Duodenal mucosa (tissue), 2 donors: ENCODE results near the gene ZDHHC14.

Experiments
- H3K27ac ChIP-seq: one replicate; pipeline ENCODE4 v1.7.0; 2013; ENCODE audit warnings: low read depth, low read length
- H3K27me3 ChIP-seq, 2 donors: one replicate each; pipeline ENCODE4 v1.7.0; 2013; ENCODE audit warnings: low read length in 2 of 2, control low read depth in 1 of 2; ENCODE audit not compliant: insufficient read depth in 2 of 2, control insufficient read depth in 1 of 2
- H3K36me3 ChIP-seq, 2 donors: one replicate each; pipeline ENCODE4 v1.7.0; 2013; ENCODE audit warnings: low read length in 2 of 2, control low read depth in 1 of 2; ENCODE audit not compliant: insufficient read depth in 2 of 2, control insufficient read depth in 1 of 2
- H3K4me1 ChIP-seq, 2 donors: one replicate each; pipeline ENCODE4 v1.7.0; 2013; ENCODE audit warnings: low read length in 2 of 2, control low read depth in 1 of 2; ENCODE audit not compliant: insufficient read depth in 2 of 2, control insufficient read depth in 1 of 2
- H3K4me3 ChIP-seq, 2 donors: one replicate each; pipeline ENCODE4 v1.7.0; 2013; ENCODE audit warnings: low read length in 2 of 2, low read depth in 1 of 2
- H3K9ac ChIP-seq, 2 donors: one replicate each; pipeline ENCODE4 v1.7.0; 2013; ENCODE audit warnings: low read length in 2 of 2, low read depth in 1 of 2
- H3K9me3 ChIP-seq, 2 donors: one replicate each; pipeline ENCODE4 v1.7.0; 2013; ENCODE audit warnings: low read length in 2 of 2, control low read depth in 1 of 2; ENCODE audit not compliant: control insufficient read depth in 1 of 2

Gene ZDHHC14

DNA sequence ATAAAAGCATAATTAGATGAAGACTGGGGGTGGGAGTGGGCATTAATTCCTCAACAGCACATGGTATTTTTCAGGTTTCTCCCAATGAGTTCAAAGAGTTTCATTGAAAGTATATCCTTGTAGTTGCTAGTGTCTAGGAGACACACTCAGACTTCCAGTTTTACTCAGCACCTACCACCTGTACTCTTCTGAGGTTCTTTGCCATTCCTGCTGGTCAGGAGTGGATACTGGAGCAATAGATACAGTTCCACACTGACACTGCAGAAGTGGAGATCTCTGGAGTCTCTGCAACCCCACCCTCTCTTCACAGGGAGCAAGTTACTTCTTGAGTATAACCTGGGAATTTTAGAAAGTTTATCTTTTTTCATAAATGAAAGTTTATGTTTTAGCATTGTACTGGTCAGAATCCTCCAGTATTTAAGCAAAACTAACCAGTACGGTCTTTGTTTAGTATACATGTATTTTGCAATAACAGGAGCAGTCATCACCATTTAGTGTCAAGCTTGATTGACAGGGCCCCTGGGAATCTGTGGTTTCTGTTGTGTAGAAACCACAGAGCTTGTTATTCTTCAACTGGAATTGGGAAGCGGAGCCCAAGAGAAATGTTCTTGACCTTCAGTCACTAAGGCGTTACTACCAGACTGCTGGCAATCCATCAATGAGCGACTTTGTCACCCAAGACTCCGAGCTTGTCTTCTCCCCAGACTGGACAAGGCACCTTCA, 148.1 kb downstream of the ZDHHC14 start:
- no peaks in the 10 kb centered on the region for H3K9me3 ChIP-seq
- no peak overlapping the region for H3K27ac ChIP-seq
- no peaks in the 10 kb centered on the region for H3K36me3 ChIP-seq
- H3K4me1 ChIP-seq: peaks cover 20 to 24% of the 10 kb centered on the region in 2 donors
- no peak overlapping the region for H3K4me3 ChIP-seq
- no peaks in the 10 kb centered on the region for H3K27me3 ChIP-seq
- H3K9ac ChIP-seq: no peak overlapping the region

DNA sequence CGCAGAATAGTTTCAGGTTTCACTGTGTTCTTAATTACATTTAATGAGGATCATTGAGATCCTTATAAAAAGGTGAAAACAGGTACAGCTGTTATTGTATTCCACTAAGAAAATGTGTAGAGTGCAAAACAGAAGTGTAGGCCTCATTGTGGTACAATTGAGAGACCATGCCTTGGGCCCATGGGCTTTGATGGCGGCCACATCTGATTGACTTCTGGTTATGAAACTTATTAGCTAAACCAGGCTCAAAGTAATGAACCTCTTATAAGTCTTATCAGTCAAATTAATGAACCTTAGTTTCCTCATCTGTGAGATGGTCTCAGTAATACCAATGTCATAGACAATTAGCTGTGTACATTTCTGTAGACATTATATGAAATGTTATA, 148.7 kb downstream of the ZDHHC14 start:
- no peak overlapping the region for H3K4me3 ChIP-seq
- no peak overlapping the region for H3K27ac ChIP-seq
- H3K9ac ChIP-seq: no peak overlapping the region
- H3K27me3 ChIP-seq: no peaks in the 10 kb centered on the region
- H3K36me3 ChIP-seq: no peaks in the 10 kb centered on the region
- no peaks in the 10 kb centered on the region for H3K9me3 ChIP-seq
- H3K4me1 ChIP-seq: peaks cover 20 to 25% of the 10 kb centered on the region in 2 donors

DNA sequence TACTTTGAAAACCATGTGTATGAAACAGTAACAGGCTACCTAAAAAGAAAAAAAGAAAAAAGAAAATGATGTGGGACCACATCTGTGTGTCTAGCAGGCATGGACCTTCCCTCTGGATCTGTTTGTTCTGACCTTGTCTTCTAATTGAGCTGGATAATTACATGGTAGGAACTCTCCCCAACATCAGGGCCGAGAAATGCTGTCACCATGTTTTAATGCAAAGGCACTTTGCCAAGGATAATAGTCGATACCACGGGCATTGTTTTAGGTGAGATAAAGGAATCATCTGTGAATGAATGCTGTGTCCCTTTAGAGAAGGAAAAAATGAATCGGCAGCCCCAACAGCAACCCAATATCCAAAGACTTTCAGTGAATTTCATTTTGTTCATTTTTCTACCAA, 149.1 kb downstream of the ZDHHC14 start:
- Histone ChIP-seq H3K4me3 (no peak overlapping the region), H3K4me1 (peaks cover 25 to 30% of the 10 kb centered on the region in 2 donors), H3K27ac (no peak overlapping the region), H3K9me3 (no peaks in the 10 kb centered on the region), H3K27me3 (no peaks in the 10 kb centered on the region), H3K9ac (no peak overlapping the region), H3K36me3 (no peaks in the 10 kb centered on the region)

DNA sequence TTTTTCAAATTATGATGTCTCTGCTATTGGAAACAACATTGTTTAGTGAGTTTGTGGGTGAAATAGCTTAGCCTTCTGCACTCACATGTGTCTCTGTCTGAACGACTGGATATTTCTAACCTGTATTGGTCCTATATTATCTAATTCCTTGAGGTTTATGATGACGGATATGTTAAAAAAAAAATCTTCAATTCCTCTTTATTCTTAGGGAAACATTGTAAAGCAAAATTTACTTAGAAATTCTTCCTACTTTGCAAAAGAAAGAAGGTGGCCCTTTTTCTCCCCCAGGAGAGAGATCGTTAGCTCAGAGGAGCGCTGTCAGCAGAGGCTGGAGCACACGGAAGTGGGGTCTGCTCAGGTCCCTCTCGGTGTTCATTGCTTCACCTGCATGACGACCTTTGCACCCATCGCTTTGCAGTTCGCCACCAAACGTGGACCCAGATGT, 149.8 kb downstream of the ZDHHC14 start:
- Histone ChIP-seq H3K27me3 (no peaks in the 10 kb centered on the region), H3K4me3 (peak overlapping the region; percentile 41 to 54), H3K4me1 (peaks cover 31 to 36% of the 10 kb centered on the region in 2 donors), H3K9ac (peak overlapping the region in 1 of 2 donors; percentile 36), H3K9me3 (no peaks in the 10 kb centered on the region), H3K27ac (no peak overlapping the region), H3K36me3 (no peaks in the 10 kb centered on the region)

DNA sequence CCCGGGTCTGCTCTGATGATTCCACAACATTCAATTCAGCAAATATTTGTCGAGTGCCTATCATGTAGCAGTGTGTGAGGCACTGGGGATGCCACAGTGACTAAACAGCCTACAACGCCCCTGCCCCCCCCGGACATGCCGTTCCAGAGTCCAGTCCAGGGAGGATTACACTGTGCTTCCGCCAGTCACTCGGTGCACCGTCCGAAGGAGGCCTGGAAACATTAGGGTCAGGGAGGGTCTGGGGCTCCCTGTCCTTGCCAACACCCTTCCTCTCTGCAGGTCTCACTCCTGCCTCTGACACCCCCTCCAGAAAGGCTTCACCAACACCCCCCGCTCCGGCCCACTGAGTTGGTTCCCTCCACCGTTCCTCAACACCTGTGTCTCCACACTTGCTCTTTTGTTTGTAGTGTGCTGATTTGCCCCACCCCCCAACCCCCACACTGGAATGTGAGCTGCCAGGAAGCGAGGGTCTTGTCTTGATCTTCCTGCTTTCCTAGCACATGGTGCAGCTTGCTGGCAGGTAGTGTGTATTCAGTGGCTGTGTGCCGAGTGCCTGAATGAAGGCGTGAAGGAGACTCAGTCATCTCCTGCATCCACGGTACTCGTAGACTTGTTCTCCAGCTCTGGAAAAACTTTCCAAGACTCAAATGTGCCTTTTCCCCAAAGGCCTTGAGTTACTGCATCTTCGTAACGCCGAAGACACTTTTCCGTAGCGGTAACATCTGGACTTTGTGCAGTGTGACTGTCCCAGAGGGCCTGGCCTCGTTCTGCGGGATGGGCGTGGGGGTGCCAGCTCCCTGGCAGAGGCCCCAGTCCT, 150.4 kb downstream of the ZDHHC14 start:
- Histone ChIP-seq H3K9ac (peak overlapping the region; percentile 29 to 36), H3K4me3 (peak overlapping the region; percentile 41 to 54), H3K36me3 (no peaks in the 10 kb centered on the region), H3K9me3 (no peaks in the 10 kb centered on the region), H3K4me1 (peaks cover 37 to 43% of the 10 kb centered on the region in 2 donors), H3K27ac (peak overlapping the region; percentile 43), H3K27me3 (no peaks in the 10 kb centered on the region)

DNA sequence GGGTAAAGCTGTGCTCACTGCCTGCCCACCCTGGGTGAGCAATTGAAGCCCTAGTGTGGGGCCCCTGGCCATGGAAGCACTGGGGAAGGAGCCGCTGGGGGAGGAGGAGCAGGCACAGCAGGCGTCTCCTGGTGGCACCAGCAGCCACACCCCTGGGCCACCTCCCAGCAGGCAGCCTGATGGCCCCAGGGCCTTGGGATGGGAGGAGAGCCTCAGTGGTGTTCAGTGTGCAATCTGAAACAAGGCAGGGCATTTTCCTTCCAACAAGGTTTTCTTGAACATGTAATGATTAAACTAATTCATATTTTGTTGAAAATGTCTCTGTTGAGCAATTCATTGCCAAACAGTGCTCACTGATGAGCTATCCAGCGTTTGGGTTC, 151.0 kb downstream of the ZDHHC14 start:
- Histone ChIP-seq H3K9me3 (no peaks in the 10 kb centered on the region), H3K4me3 (peak overlapping the region in 1 of 2 donors; percentile 41), H3K36me3 (no peaks in the 10 kb centered on the region), H3K9ac (no peak overlapping the region), H3K4me1 (peaks cover 39 to 44% of the 10 kb centered on the region in 2 donors), H3K27me3 (no peaks in the 10 kb centered on the region), H3K27ac (no peak overlapping the region)

DNA sequence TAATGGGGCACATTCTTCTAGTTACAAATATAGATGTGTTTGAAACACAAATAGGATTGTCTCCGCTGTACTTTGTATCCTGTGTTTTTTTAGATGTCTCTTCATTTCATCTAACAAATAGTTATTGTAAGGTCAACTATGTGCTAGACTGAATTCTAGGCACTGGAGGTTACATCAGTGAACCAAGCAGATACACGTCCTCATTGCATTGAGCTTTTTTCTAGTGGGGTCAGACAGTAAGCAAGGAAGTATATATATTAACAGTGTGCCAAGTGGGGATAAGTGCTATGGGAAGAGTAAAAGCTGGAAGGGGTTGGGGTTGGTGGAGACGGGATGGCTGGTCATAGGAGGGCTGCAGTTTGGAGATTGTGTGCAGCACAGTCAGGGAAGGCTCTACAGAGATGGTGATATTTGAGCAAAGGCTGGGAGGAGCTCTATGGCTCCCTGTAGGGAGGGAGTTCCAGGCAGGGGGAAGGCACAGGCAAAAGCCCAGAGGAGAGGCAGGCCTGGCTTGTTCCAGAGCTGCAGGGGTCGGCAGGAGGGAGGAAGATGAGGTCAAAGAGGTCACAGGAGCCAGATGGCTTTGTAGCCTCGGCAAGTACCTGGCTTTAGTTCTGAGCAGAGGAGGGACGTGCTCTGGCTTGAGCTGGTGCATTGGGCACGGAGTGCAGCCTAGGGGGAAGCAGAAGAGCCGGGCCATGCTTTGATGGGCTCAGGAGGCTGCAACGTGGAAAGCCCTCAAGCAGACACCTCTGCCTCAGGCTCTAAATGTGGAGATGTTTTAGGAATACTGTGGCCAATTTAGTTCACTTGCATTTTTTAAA, 152.3 kb downstream of the ZDHHC14 start:
- H3K4me3 ChIP-seq: no peak overlapping the region
- H3K36me3 ChIP-seq: no peaks in the 10 kb centered on the region
- H3K27me3 ChIP-seq: no peaks in the 10 kb centered on the region
- H3K27ac ChIP-seq: no peak overlapping the region
- no peaks in the 10 kb centered on the region for H3K9me3 ChIP-seq
- no peak overlapping the region for H3K9ac ChIP-seq
- peaks cover 38 to 43% of the 10 kb centered on the region in 2 donors for H3K4me1 ChIP-seq

DNA sequence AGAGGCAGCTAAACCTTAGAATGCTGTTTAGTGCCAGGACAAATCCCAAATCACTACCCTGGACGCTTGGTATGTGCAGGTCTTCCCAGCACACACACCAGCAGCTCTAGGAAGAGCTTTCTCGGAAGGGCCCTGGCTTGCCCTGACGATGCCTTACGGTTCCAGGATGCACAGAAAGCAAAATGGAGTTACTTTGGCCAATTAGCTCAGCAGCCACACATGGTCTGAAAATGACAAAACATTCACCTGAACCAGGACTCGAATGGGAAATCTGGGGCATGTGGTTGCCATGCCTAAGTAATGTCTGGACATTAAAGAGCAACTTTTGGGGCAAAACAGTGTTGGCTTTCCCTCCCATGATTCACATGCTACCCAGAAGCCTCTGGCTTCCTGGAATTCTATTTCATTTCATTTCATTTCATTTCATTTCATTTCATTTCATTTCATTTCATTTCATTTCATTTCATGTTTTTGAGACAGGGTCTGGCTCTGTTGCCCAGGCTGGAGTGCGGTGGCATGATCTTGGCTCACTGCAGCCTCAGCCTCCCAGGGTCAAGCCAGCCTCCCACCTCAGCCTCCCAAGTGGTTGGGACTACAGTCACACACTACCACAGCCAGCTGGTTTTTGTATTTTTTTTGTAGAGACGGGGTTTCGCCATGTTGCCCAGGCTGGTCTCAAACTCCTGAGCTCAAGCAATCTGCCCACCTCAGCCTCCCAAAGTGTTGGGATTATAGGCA, 153.3 kb downstream of the ZDHHC14 start:
- peaks cover 45 to 47% of the 10 kb centered on the region in 2 donors for H3K4me1 ChIP-seq
- H3K4me3 ChIP-seq: no peak overlapping the region
- no peaks in the 10 kb centered on the region for H3K27me3 ChIP-seq
- H3K27ac ChIP-seq: no peak overlapping the region
- H3K9me3 ChIP-seq: no peaks in the 10 kb centered on the region
- H3K36me3 ChIP-seq: no peaks in the 10 kb centered on the region
- H3K9ac ChIP-seq: no peak overlapping the region

DNA sequence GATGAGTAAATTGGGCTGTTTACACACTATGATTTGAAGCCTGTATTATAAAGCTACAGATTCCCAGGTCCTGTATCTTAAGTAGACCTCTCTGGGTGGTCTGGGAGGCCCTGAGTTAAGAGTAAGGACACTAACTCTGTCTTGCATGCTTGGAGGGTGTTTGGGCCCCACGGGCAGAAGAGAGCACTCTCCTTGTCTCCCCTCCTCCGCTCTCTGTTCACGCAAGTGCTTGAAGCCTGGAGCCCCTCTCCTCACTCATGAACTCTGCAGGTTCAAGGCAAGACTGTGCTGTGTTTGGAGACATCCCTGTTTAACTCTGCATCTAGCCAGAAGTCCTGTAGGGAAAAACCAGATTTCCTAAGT, 154.0 kb downstream of the ZDHHC14 start:
- peak overlapping the region; percentile 67 for H3K27ac ChIP-seq

More for the DNA sequence above, 154.0 kb downstream of the ZDHHC14 start:
- Histone ChIP-seq H3K4me1 (peaks cover 51 to 54% of the 10 kb centered on the region in 2 donors), H3K4me3 (peak overlapping the region in 1 of 2 donors; percentile 44), H3K36me3 (no peaks in the 10 kb centered on the region), H3K9ac (no peak overlapping the region), H3K9me3 (no peaks in the 10 kb centered on the region), H3K27me3 (no peaks in the 10 kb centered on the region)
